Measurements from ENCODE around the gene CORO2A.

GRCh38 chr9:98124637-98125426, 67.6 kb downstream of the CORO2A start:
- TF ChIP-seq CTCF (IDR thresholded peaks at IDR 0.05; ENCODE audit: low read length) = no peak
- no peak for TF ChIP-seq EZH2 (IDR thresholded peaks at IDR 0.05; ENCODE audit: borderline replicate concordance, low read length)
